GM23248 (cell line): ENCODE data around the gene HIVEP3. TPM values are rescaled to one million over a fixed set of nuclear protein-coding genes. Genes with fewer than 3 reads are reported as not detected.

ENCODE experiments used
- DNase-seq: peaks from one replicate; pipeline ENCODE4 v3.0.0-alpha.2; 2015
- H2AFZ ChIP-seq: fragments of 200-600 bp; sonication (generic); 2 replicates; pipeline ENCODE4 v1.6.1; 2016; ENCODE audit warnings: antibody characterized with exemption
- H3F3A ChIP-seq: fragments of 200-600 bp; sonication (generic); 2 replicates; pipeline ENCODE4 v1.6.1; 2016; ENCODE audit warnings: mild to moderate bottlenecking, antibody characterized with exemption, mixed run types; ENCODE audit not compliant: insufficient read depth
- H3K27ac ChIP-seq: fragments of 200-600 bp; sonication (generic); 2 replicates; pipeline ENCODE4 v1.5.1; 2016; ENCODE audit warnings: mild to moderate bottlenecking
- H3K27me3 ChIP-seq: fragments of 200-600 bp; sonication (generic); replicated peaks from 2 replicates; pipeline ENCODE4 v1.6.1; 2016; ENCODE audit warnings: mild to moderate bottlenecking; ENCODE audit not compliant: insufficient read depth
- H3K36me3 ChIP-seq: fragments of 200-600 bp; sonication (generic); 2 replicates; pipeline ENCODE4 v1.6.1; 2016; ENCODE audit warnings: low read depth, mild to moderate bottlenecking
- H3K4me1 ChIP-seq: fragments of 200-600 bp; sonication (generic); 2 replicates; pipeline ENCODE4 v1.6.1; 2016; ENCODE audit warnings: mild to moderate bottlenecking; ENCODE audit not compliant: insufficient read depth
- H3K4me2 ChIP-seq: fragments of 200-600 bp; sonication (generic); one replicate; pipeline ENCODE4 v1.6.1; 2016; ENCODE audit warnings: mild to moderate bottlenecking; ENCODE audit not compliant: unreplicated experiment
- H3K4me3 ChIP-seq: fragments of 200-600 bp; sonication (generic); 2 replicates; pipeline ENCODE4 v1.5.1; 2016; ENCODE audit warnings: mild to moderate bottlenecking
- H3K79me2 ChIP-seq: fragments of 200-600 bp; sonication (generic); 2 replicates; pipeline ENCODE4 v1.6.1; 2016; ENCODE audit warnings: mild to moderate bottlenecking; ENCODE audit not compliant: insufficient read depth
- H3K9ac ChIP-seq: fragments of 200-600 bp; sonication (generic); 2 replicates; pipeline ENCODE4 v1.6.1; 2016; ENCODE audit warnings: mild to moderate bottlenecking
- H3K9me2 ChIP-seq: fragments of 200-600 bp; sonication (generic); 2 replicates; pipeline ENCODE4 v1.6.1; 2016; ENCODE audit warnings: mixed run types, mild to moderate bottlenecking, moderate library complexity; ENCODE audit not compliant: insufficient read depth
- H3K9me3 ChIP-seq: fragments of 200-600 bp; sonication (generic); one replicate; pipeline ENCODE4 v1.6.1; 2017; ENCODE audit warnings: low read depth
- H4K20me1 ChIP-seq: fragments of 200-600 bp; sonication (generic); 2 replicates; pipeline ENCODE4 v1.6.0; 2016; ENCODE audit not compliant: insufficient read depth
- EZH2 ChIP-seq: fragments of 200-600 bp; sonication (generic); IDR thresholded peaks from 2 replicates; pipeline ENCODE4 v1.6.1; 2018; ENCODE audit warnings: antibody characterized with exemption, mild to moderate bottlenecking; ENCODE audit not compliant: insufficient read depth, poor library complexity, severe bottlenecking
- EZH2phosphoT487 ChIP-seq: fragments of 200-600 bp; sonication (generic); IDR thresholded peaks from 2 replicates; pipeline ENCODE4 v1.6.1; 2018; ENCODE audit warnings: antibody characterized with exemption, moderate library complexity, mild to moderate bottlenecking, low read depth; ENCODE audit not compliant: insufficient read depth
- WGBS, 2 experiments: methylation state at CpG; one replicate each; pipeline ENCODE4 v1.1.6; 2015 to 2017; ENCODE audit warnings: low lambda C conversion rate in 2 of 2, low coverage in 1 of 2; ENCODE audit errors: missing lambda C conversion rate in 2 of 2; 5-methylcytosine and 5-hydroxymethylcytosine counted together
- in situ Hi-C: fragments of 300-500 bp; cut with MboI; formaldehyde crosslinking; loops from 2 replicates; pipeline ENCODE4 v1.15.0; 2020
- polyA plus RNA-seq: library from polyadenylated mRNA; unstranded; fragments of >200 nt; fragmentation: Nextera tagmentation; extraction: Ambion mirVana; gene quantifications from 2 replicates; pipeline ENCODE4 v1.2.1, GENCODE V29; 2016
- total RNA-seq: library from RNA; depleted of rRNA; stranded (reverse); fragments of >200 nt; shearing (Covaris generic); gene quantifications from 2 replicates; pipeline ENCODE4 v1.2.3, GENCODE V29; 2014

The HIVEP3 gene
- total and polyA plus RNA-seq, 2 experiments from 2014 or later, result 1.7 to 7.2 TPM

GRCh38 chr1:41481109-41481775 is 437.5 kb downstream of the HIVEP3 start:
- WGBS, 2 experiments, result 92 to 93% methylated on average over 14 to 15 of the region's 15 CpGs
- Histone ChIP-seq H3K9me2 (no peaks in the 10 kb centered on the region), H3K4me3 (no peak overlapping the region), H3K4me1 (peaks cover 18% of the 10 kb centered on the region), H3K9ac (no peak overlapping the region), H3K36me3 (no peaks in the 10 kb centered on the region), H2AFZ (no peak overlapping the region), H3K27me3 (no peaks in the 10 kb centered on the region), H3K9me3 (no peaks in the 10 kb centered on the region), H3F3A (no peaks in the 10 kb centered on the region; the same call in 1 of the 2 replicates), H3K4me2 (no peak overlapping the region), H4K20me1 (no peaks in the 10 kb centered on the region), H3K79me2 (no peaks in the 10 kb centered on the region), H3K27ac (no peak overlapping the region)
- no peak for DNase-seq
- in situ Hi-C loops, result no loop called here
- TF ChIP-seq EZH2 (no peak), EZH2phosphoT487 (no peak)

GRCh38 chr1:41480204-41481108 is 438.3 kb downstream of the HIVEP3 start:
- no peaks in the 10 kb centered on the region for H3K79me2 ChIP-seq
- TF ChIP-seq EZH2phosphoT487, result no peak
- no peak for TF ChIP-seq EZH2
- in situ Hi-C loops, result no loop called here
- no peak overlapping the region for H3K27ac ChIP-seq
- no peak overlapping the region for H3K9ac ChIP-seq
- no peaks in the 10 kb centered on the region; the same call in 1 of the 2 replicates for H3F3A ChIP-seq
- no peaks in the 10 kb centered on the region for H3K36me3 ChIP-seq
- WGBS, 2 experiments, result 89 to 93% methylated on average over 10 of the region's 10 CpGs
- H3K4me3 ChIP-seq, result no peak overlapping the region
- H3K9me2 ChIP-seq, result no peaks in the 10 kb centered on the region
- H2AFZ ChIP-seq, result no peak overlapping the region
- H4K20me1 ChIP-seq, result no peaks in the 10 kb centered on the region
- peaks cover 19% of the 10 kb centered on the region for H3K4me1 ChIP-seq
- no peak overlapping the region for H3K4me2 ChIP-seq
- no peaks in the 10 kb centered on the region for H3K27me3 ChIP-seq
- H3K9me3 ChIP-seq, result no peaks in the 10 kb centered on the region
- no peak for DNase-seq

DNA sequence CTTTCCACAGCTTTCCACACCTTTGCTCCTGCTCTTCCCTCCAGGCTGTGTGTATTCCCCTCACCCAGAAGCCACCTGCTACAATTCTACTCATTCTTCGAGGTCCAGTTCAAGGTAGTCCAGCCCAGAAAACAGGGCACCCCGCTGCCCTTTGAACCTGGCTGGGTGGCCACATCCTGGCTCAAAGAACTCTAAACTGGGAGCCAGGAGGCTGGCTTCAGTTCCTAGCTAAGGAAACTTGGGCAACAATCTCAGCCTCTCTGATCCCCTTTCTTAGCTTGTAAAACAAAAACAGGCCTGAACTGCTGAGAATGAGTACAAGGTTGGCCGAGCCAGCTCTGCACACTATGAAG is 438.9 kb downstream of the HIVEP3 start:
- H3K27ac ChIP-seq, result no peak overlapping the region
- DNase-seq, result no peak
- no peak overlapping the region for H3K4me2 ChIP-seq
- in situ Hi-C loops, result no loop called here
- no peaks in the 10 kb centered on the region for H3K36me3 ChIP-seq
- TF ChIP-seq EZH2 (no peak), EZH2phosphoT487 (no peak)
- H3K27me3 ChIP-seq, result no peaks in the 10 kb centered on the region
- no peaks in the 10 kb centered on the region for H3K79me2 ChIP-seq
- no peak overlapping the region for H3K9ac ChIP-seq
- no peak overlapping the region for H2AFZ ChIP-seq
- H3F3A ChIP-seq, result no peaks in the 10 kb centered on the region; the same call in 1 of the 2 replicates
- H3K4me3 ChIP-seq, result no peak overlapping the region
- H4K20me1 ChIP-seq, result no peaks in the 10 kb centered on the region
- no peaks in the 10 kb centered on the region for H3K9me3 ChIP-seq
- WGBS, 2 experiments, result 81 to 84% methylated on average over 3 of the region's 3 CpGs
- no peaks in the 10 kb centered on the region for H3K9me2 ChIP-seq
- peaks cover 17% of the 10 kb centered on the region for H3K4me1 ChIP-seq

GRCh38 chr1:41479000-41479807 is 439.5 kb downstream of the HIVEP3 start:
- H3K79me2 ChIP-seq, result no peaks in the 10 kb centered on the region
- peaks cover 17% of the 10 kb centered on the region for H3K4me1 ChIP-seq
- H3K4me3 ChIP-seq, result no peak overlapping the region
- DNase-seq, result peak; percentile 76
- 39 to 40% methylated on average over 19 of the region's 19 CpGs for WGBS, 2 experiments
- no peak overlapping the region for H3K4me2 ChIP-seq
- TF ChIP-seq EZH2phosphoT487 (no peak), EZH2 (no peak)
- no peak overlapping the region for H3K27ac ChIP-seq
- H3K9me2 ChIP-seq, result no peaks in the 10 kb centered on the region
- H3F3A ChIP-seq, result no peaks in the 10 kb centered on the region; the same call in 1 of the 2 replicates
- no peak overlapping the region for H2AFZ ChIP-seq
- in situ Hi-C loops, result no loop called here
- H3K9ac ChIP-seq, result no peak overlapping the region
- H3K9me3 ChIP-seq, result no peaks in the 10 kb centered on the region
- no peaks in the 10 kb centered on the region for H3K27me3 ChIP-seq
- H3K36me3 ChIP-seq, result no peaks in the 10 kb centered on the region
- no peaks in the 10 kb centered on the region for H4K20me1 ChIP-seq
